ENCODE results near the gene ARL3.
"Not testable (repeated sequence)": the region's sequence is repeated elsewhere in the genome, so short reads cannot be mapped to it uniquely, and the experiment has no call there.

Gene ARL3

GRCh38 chr10:102702742-102703141 lies 11.5 kb downstream of the ARL3 start:
- no peak for DNase-seq (ENCODE audit: low read depth)
- H3K4me3 ChIP-seq (ENCODE audit: low read length): no peak overlapping the region
- TF ChIP-seq CTCF (conservative IDR thresholded peaks at IDR 0.05; ENCODE audit: low read depth, low read length): no peak

- no peak overlapping the region for H3K4me3 ChIP-seq (ENCODE audit: low read length)
- TF ChIP-seq CTCF (conservative IDR thresholded peaks at IDR 0.05; ENCODE audit: low read depth, low read length): no peak
- DNase-seq (ENCODE audit: low read depth): no peak
Measured at GRCh38 chr10:102701796-102702195, 12.4 kb downstream of the ARL3 start.

- TF ChIP-seq CTCF (conservative IDR thresholded peaks at IDR 0.05; ENCODE audit: low read depth, low read length): no peak
- DNase-seq (ENCODE audit: low read depth): no peak
- H3K4me3 ChIP-seq (ENCODE audit: low read length): no peak overlapping the region
Measured at GRCh38 chr10:102701272-102701671, 12.9 kb downstream of the ARL3 start.

GRCh38 chr10:102698894-102699293 lies 15.3 kb downstream of the ARL3 start:
- H3K4me3 ChIP-seq (ENCODE audit: low read length): no peak overlapping the region
- DNase-seq (ENCODE audit: low read depth): no peak
- TF ChIP-seq CTCF (conservative IDR thresholded peaks at IDR 0.05; ENCODE audit: low read depth, low read length): no peak

GRCh38 chr10:102696736-102697135 lies 17.5 kb downstream of the ARL3 start:
- no peak overlapping the region for H3K4me3 ChIP-seq (ENCODE audit: low read length)
- no peak for TF ChIP-seq CTCF (conservative IDR thresholded peaks at IDR 0.05; ENCODE audit: low read depth, low read length)
- DNase-seq (ENCODE audit: low read depth): no peak

- H3K4me3 ChIP-seq (ENCODE audit: low read length); DNase-seq (ENCODE audit: low read depth): not testable (repeated sequence)
Measured at GRCh38 chr10:102695401-102695800, 18.8 kb downstream of the ARL3 start.

- DNase-seq (ENCODE audit: low read depth): no peak
- no peak overlapping the region for H3K4me3 ChIP-seq (ENCODE audit: low read length)
- TF ChIP-seq CTCF (conservative IDR thresholded peaks at IDR 0.05; ENCODE audit: low read depth, low read length): no peak
Measured at GRCh38 chr10:102691285-102692066, 22.7 kb downstream of the ARL3 start.

Data from retinal pigment epithelial cell (primary cell).